ENCODE results near the gene RPUSD2.
A peak's percentile ranks its signal among the peaks of the same experiment; 100 is the strongest.

- TF ChIP-seq, protein P1, sequence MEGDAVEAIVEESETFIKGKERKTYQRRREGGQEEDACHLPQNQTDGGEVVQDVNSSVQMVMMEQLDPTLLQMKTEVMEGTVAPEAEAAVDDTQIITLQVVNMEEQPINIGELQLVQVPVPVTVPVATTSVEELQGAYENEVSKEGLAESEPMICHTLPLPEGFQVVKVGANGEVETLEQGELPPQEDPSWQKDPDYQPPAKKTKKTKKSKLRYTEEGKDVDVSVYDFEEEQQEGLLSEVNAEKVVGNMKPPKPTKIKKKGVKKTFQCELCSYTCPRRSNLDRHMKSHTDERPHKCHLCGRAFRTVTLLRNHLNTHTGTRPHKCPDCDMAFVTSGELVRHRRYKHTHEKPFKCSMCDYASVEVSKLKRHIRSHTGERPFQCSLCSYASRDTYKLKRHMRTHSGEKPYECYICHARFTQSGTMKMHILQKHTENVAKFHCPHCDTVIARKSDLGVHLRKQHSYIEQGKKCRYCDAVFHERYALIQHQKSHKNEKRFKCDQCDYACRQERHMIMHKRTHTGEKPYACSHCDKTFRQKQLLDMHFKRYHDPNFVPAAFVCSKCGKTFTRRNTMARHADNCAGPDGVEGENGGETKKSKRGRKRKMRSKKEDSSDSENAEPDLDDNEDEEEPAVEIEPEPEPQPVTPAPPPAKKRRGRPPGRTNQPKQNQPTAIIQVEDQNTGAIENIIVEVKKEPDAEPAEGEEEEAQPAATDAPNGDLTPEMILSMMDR (IDR thresholded peaks at IDR 0.05): no peak
- TF ChIP-seq POLR2A (IDR thresholded peaks at IDR 0.05): peak; percentile 45
Measured at GRCh38 chr15:40564591-40565332, 4.3 kb upstream of the RPUSD2 start, which contains the start of gene CCDC32.
